Colonic mucosa (tissue), 4 donors: ENCODE measurements around the gene ARHGEF10L. TPM values are rescaled to one million over a fixed set of nuclear protein-coding genes. Genes with fewer than 3 reads are reported as not detected.
A peak's percentile ranks its signal among the peaks of the same experiment; 100 is the strongest.
"Not testable (repeated sequence)": the region's sequence is repeated elsewhere in the genome, so short reads cannot be mapped to it uniquely, and the experiment has no call there.

Source experiments
- DNase-seq: peaks from one replicate; pipeline ENCODE4 v3.0.0-alpha.2; 2020
- H3K27ac ChIP-seq: fragments of 200-600 bp; one replicate; pipeline ENCODE4 v1.8.0; 2021
- H3K27me3 ChIP-seq: fragments of 200-600 bp; one replicate; pipeline ENCODE4 v1.8.0; 2021
- H3K36me3 ChIP-seq: fragments of 200-600 bp; one replicate; pipeline ENCODE4 v1.8.0; 2021
- H3K4me1 ChIP-seq: fragments of 200-600 bp; one replicate; pipeline ENCODE4 v1.8.0; 2021; ENCODE audit warnings: mild to moderate bottlenecking
- H3K4me3 ChIP-seq: fragments of 200-600 bp; one replicate; pipeline ENCODE4 v1.8.0; 2021
- H3K9ac ChIP-seq, 2 donors: one replicate each; pipeline ENCODE4 v1.7.0; 2013; ENCODE audit warnings: control low read depth in 2 of 2, low read depth in 2 of 2, low read length in 2 of 2
- H3K9me3 ChIP-seq: fragments of 200-600 bp; one replicate; pipeline ENCODE4 v1.8.0; 2021
- intact Hi-C: fragments of 100-400 bp; cut with DNase I; formaldehyde crosslinking; loops from one replicate; pipeline ENCODE4 v1.14.1; 2022
- total RNA-seq, 2 donors: library from RNA; stranded (reverse); fragmentation: NEBNext Ultra II Directional in 1 of 2; extraction: Animal tissue kit (Norgen Biotek cat#: 25700) in 1 of 2; gene quantifications; one replicate each; pipeline ENCODE4 v1.2.1, GENCODE V29; 2021
- TF ChIP-seq, protein P1 (sequence below): fragments of 200-600 bp; IDR thresholded peaks from one replicate; pipeline ENCODE4 v1.8.0; 2022; ENCODE audit warnings: antibody characterized with exemption, mild to moderate bottlenecking
- donor health status: healthy.
- donor health status: DM: no; HTN: no; CAD: no.
- donor health status: DM: no; HTN: no; CAD: no.

ARHGEF10L gene, protein sequence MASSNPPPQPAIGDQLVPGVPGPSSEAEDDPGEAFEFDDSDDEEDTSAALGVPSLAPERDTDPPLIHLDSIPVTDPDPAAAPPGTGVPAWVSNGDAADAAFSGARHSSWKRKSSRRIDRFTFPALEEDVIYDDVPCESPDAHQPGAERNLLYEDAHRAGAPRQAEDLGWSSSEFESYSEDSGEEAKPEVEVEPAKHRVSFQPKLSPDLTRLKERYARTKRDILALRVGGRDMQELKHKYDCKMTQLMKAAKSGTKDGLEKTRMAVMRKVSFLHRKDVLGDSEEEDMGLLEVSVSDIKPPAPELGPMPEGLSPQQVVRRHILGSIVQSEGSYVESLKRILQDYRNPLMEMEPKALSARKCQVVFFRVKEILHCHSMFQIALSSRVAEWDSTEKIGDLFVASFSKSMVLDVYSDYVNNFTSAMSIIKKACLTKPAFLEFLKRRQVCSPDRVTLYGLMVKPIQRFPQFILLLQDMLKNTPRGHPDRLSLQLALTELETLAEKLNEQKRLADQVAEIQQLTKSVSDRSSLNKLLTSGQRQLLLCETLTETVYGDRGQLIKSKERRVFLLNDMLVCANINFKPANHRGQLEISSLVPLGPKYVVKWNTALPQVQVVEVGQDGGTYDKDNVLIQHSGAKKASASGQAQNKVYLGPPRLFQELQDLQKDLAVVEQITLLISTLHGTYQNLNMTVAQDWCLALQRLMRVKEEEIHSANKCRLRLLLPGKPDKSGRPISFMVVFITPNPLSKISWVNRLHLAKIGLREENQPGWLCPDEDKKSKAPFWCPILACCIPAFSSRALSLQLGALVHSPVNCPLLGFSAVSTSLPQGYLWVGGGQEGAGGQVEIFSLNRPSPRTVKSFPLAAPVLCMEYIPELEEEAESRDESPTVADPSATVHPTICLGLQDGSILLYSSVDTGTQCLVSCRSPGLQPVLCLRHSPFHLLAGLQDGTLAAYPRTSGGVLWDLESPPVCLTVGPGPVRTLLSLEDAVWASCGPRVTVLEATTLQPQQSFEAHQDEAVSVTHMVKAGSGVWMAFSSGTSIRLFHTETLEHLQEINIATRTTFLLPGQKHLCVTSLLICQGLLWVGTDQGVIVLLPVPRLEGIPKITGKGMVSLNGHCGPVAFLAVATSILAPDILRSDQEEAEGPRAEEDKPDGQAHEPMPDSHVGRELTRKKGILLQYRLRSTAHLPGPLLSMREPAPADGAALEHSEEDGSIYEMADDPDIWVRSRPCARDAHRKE (N-terminal part only)
- total RNA-seq, result 100 to 1,000 TPM in 1 of 2 donors, 10 to 100 TPM in 1; 77.5 to 133 TPM

- peaks cover 5% of the 10 kb centered on the region for H3K4me1 ChIP-seq
- peak within 1 kb of the TSS; percentile 95 for H3K9ac ChIP-seq
- H3K27ac ChIP-seq, result peak within 1 kb of the TSS; percentile 70
- H3K27me3 ChIP-seq, result no peaks in the 10 kb centered on the region
- TF ChIP-seq, protein P1, sequence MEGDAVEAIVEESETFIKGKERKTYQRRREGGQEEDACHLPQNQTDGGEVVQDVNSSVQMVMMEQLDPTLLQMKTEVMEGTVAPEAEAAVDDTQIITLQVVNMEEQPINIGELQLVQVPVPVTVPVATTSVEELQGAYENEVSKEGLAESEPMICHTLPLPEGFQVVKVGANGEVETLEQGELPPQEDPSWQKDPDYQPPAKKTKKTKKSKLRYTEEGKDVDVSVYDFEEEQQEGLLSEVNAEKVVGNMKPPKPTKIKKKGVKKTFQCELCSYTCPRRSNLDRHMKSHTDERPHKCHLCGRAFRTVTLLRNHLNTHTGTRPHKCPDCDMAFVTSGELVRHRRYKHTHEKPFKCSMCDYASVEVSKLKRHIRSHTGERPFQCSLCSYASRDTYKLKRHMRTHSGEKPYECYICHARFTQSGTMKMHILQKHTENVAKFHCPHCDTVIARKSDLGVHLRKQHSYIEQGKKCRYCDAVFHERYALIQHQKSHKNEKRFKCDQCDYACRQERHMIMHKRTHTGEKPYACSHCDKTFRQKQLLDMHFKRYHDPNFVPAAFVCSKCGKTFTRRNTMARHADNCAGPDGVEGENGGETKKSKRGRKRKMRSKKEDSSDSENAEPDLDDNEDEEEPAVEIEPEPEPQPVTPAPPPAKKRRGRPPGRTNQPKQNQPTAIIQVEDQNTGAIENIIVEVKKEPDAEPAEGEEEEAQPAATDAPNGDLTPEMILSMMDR, result no peak
- H3K4me3 ChIP-seq, result peak within 1 kb of the TSS; percentile 62
- H3K9me3 ChIP-seq, result no peaks in the 10 kb centered on the region
- intact Hi-C loops, result no loop called here
- peak; percentile 41 for DNase-seq
- no peaks in the 10 kb centered on the region for H3K36me3 ChIP-seq
These were observed at the start of gene ARHGEF10L for GRCh38 chr1:17539477-17540254. TSS of gene ARHGEF10L (plus strand) at chr1:17539698. CDS start at chr1:17580596, 40,898 bp downstream.

GRCh38 chr1:17489768-17490417, 49.6 kb upstream of the ARHGEF10L start:
- not testable (repeated sequence) for DNase-seq, H3K27ac ChIP-seq, H3K27me3 ChIP-seq, H3K4me3 ChIP-seq, H3K9ac ChIP-seq, H3K9me3 ChIP-seq, H3K4me1 ChIP-seq, H3K36me3 ChIP-seq
- intact Hi-C loops, result loop anchor here (5.0 kb wide), 1 partner anchor 68 kb away; no protein-coding TSS in a partner anchor

DNA sequence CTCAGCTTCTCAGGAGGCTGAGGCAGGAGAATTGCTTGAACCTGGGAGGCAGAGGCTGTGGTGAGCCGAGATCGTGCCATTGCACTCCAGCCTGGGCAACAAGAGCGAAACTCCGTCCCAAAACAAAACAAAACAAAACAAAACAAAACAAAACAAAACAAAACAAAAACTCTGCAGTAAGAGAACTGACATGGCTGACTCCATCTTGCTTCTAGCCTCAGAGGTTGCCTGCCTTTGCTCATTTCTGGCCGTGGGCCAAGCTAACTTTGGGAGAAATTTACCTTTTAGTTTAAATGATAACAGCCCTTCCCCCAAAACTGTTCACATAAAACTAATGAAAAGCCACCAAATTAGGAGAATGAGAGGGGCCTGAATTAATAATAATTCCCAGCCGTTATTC, 48.8 kb upstream of the ARHGEF10L start:
- intact Hi-C loops, result not testable (repeated sequence)

GRCh38 chr1:17494114-17494729, 45.3 kb upstream of the ARHGEF10L start:
- intact Hi-C loops, result no loop called here
- no peaks in the 10 kb centered on the region for H3K27me3 ChIP-seq

More for the DNA sequence above, 48.8 kb upstream of the ARHGEF10L start:
- H3K36me3 ChIP-seq, DNase-seq, H3K27ac ChIP-seq, H3K27me3 ChIP-seq, H3K9me3 ChIP-seq, H3K4me3 ChIP-seq, H3K9ac ChIP-seq, H3K4me1 ChIP-seq: not testable (repeated sequence)

GRCh38 chr1:17496419-17496818, 43.1 kb upstream of the ARHGEF10L start:
- no peaks in the 10 kb centered on the region for H3K9me3 ChIP-seq
- H3K9ac ChIP-seq, result no peak overlapping the region
- H3K27ac ChIP-seq, result no peak overlapping the region
- DNase-seq, result no peak
- no peaks in the 10 kb centered on the region for H3K4me1 ChIP-seq
- H3K36me3 ChIP-seq, result no peaks in the 10 kb centered on the region
- H3K27me3 ChIP-seq, result no peaks in the 10 kb centered on the region
- TF ChIP-seq, protein P1, result no peak
- H3K4me3 ChIP-seq, result no peak overlapping the region
- intact Hi-C loops, result loop anchor here (5.0 kb wide), 1 partner anchor 331 kb away; no protein-coding TSS in a partner anchor

More at GRCh38 chr1:17494114-17494729, 45.3 kb upstream of the ARHGEF10L start:
- TF ChIP-seq, protein P1, result peak; percentile 82
- Histone ChIP-seq H3K9ac (no peak overlapping the region), H3K36me3 (no peaks in the 10 kb centered on the region), H3K4me1 (no peaks in the 10 kb centered on the region), H3K4me3 (no peak overlapping the region), H3K27ac (no peak overlapping the region), H3K9me3 (no peaks in the 10 kb centered on the region)
- peak; percentile 81 for DNase-seq
